NCI-H2029 (cell line): Measurements from ENCODE around the gene DGCR6L.
"Not testable (repeated sequence)": the region's sequence is repeated elsewhere in the genome, so short reads cannot be mapped to it uniquely, and the experiment has no call there.

ENCODE experiments used
- DNase-seq: peaks from one replicate; lab custom pipeline; 2025; lab: John Stamatoyannopoulos, UW

Gene DGCR6L

GRCh38 chr22:20291604-20292063 lies 28.2 kb downstream of the DGCR6L start:
- DNase-seq, result no peak

- no peak for DNase-seq
These were observed 28.6 kb downstream of the DGCR6L start for GRCh38 chr22:20291249-20291586.

- no peak for DNase-seq
These were observed 29.1 kb downstream of the DGCR6L start for GRCh38 chr22:20290578-20291248.

- DNase-seq, result no peak
These were observed 29.8 kb downstream of the DGCR6L start for GRCh38 chr22:20290045-20290392.

GRCh38 chr22:20289182-20290044 lies 30.4 kb downstream of the DGCR6L start:
- DNase-seq, result not testable (repeated sequence)

GRCh38 chr22:20286784-20287423 lies 33.0 kb downstream of the DGCR6L start:
- DNase-seq, result not testable (repeated sequence)

GRCh38 chr22:20286312-20286660 lies 33.6 kb downstream of the DGCR6L start:
- not testable (repeated sequence) for DNase-seq

GRCh38 chr22:20285473-20286311 lies 34.2 kb downstream of the DGCR6L start:
- DNase-seq, result peak; percentile 10

- no peak for DNase-seq
These were observed 35.3 kb downstream of the DGCR6L start for GRCh38 chr22:20284471-20285086.

GRCh38 chr22:20283674-20284066 lies 36.2 kb downstream of the DGCR6L start:
- DNase-seq, result no peak

- no peak for DNase-seq
These were observed 36.8 kb downstream of the DGCR6L start for GRCh38 chr22:20282901-20283673.

GRCh38 chr22:20281891-20282290 lies 38.0 kb downstream of the DGCR6L start:
- DNase-seq, result no peak

- not testable (repeated sequence) for DNase-seq
These were observed 38.4 kb downstream of the DGCR6L start for GRCh38 chr22:20281473-20281872.

- no peak for DNase-seq
These were observed 39.0 kb downstream of the DGCR6L start for GRCh38 chr22:20280866-20281265.

GRCh38 chr22:20280163-20280562 lies 39.7 kb downstream of the DGCR6L start:
- peak; percentile 7 for DNase-seq

GRCh38 chr22:20279662-20280134 lies 40.2 kb downstream of the DGCR6L start:
- no peak for DNase-seq

- not testable (repeated sequence) for DNase-seq
These were observed 41.0 kb downstream of the DGCR6L start for GRCh38 chr22:20278726-20279490.

- not testable (repeated sequence) for DNase-seq
These were observed 41.8 kb downstream of the DGCR6L start for GRCh38 chr22:20277936-20278635.

GRCh38 chr22:20276468-20276867 lies 43.4 kb downstream of the DGCR6L start:
- DNase-seq, result no peak
